ENCODE measurements around the gene POU2AF1.

- TF ChIP-seq CTCF (IDR thresholded peaks at IDR 0.05), result no peak
- TF ChIP-seq POLR2A (IDR thresholded peaks at IDR 0.05), result no peak
Observed at GRCh38 chr11:111361052-111361801, 17.8 kb downstream of the POU2AF1 start.

Data from adrenal gland (tissue), 5 donors.